Fibroblast of skin of abdomen (primary cell): ENCODE data around the gene ELK1.

Experiments used
- DNase-seq: peaks from one replicate; pipeline ENCODE4 v3.0.0-alpha.2; 2013

Gene ELK1

GRCh38 chrX:47645530-47645929, 4.8 kb downstream of the ELK1 start:
- DNase-seq, result no peak

GRCh38 chrX:47644557-47645091, 5.7 kb downstream of the ELK1 start:
- DNase-seq, result peak; percentile 27

GRCh38 chrX:47643926-47644325, 6.4 kb downstream of the ELK1 start:
- no peak for DNase-seq

GRCh38 chrX:47638816-47639215, 11.5 kb downstream of the ELK1 start:
- no peak for DNase-seq

- no peak for DNase-seq
Observed at GRCh38 chrX:47637546-47638195, 12.7 kb downstream of the ELK1 start.

- DNase-seq, result no peak
Observed at GRCh38 chrX:47634871-47635575, 15.3 kb downstream of the ELK1 start.

GRCh38 chrX:47633689-47634590, 16.4 kb downstream of the ELK1 start:
- no peak for DNase-seq

- no peak for DNase-seq
Observed at GRCh38 chrX:47632666-47633065, 17.7 kb downstream of the ELK1 start.

- DNase-seq, result no peak
Observed at GRCh38 chrX:47631676-47632075, 18.7 kb downstream of the ELK1 start.

GRCh38 chrX:47629419-47630200, 20.8 kb downstream of the ELK1 start, which contains the start of gene CFP:
TSS of gene CFP (minus strand) at chrX:47629930. CDS start at chrX:47629844, 86 bp downstream.
- no peak for DNase-seq

- DNase-seq, result no peak
Observed at GRCh38 chrX:47628982-47629381, 21.4 kb downstream of the ELK1 start.

GRCh38 chrX:47625365-47625764, 25.0 kb downstream of the ELK1 start:
- no peak for DNase-seq

GRCh38 chrX:47623540-47624027, 26.8 kb downstream of the ELK1 start:
- DNase-seq, result peak; percentile 77

GRCh38 chrX:47621851-47622250, 28.5 kb downstream of the ELK1 start:
- no peak for DNase-seq

- DNase-seq, result no peak
Observed at GRCh38 chrX:47620303-47620685, 30.1 kb downstream of the ELK1 start.

GRCh38 chrX:47619486-47620302, 30.7 kb downstream of the ELK1 start, which contains the start of gene SYN1:
TSS of gene SYN1 (minus strand) at chrX:47619857. CDS start at chrX:47619728, 129 bp downstream.
- peak; percentile 78 for DNase-seq

- no peak for DNase-seq
Observed at GRCh38 chrX:47618923-47619485, 31.4 kb downstream of the ELK1 start.

- no peak for DNase-seq
Observed at GRCh38 chrX:47614618-47615017, 35.7 kb downstream of the ELK1 start.

- DNase-seq, result no peak
Observed at GRCh38 chrX:47613082-47613481, 37.3 kb downstream of the ELK1 start.

- no peak for DNase-seq
Observed at GRCh38 chrX:47612418-47612817, 37.9 kb downstream of the ELK1 start.

GRCh38 chrX:47611926-47612325, 38.4 kb downstream of the ELK1 start:
- no peak for DNase-seq
